ENCODE measurements around the gene DPP6.
"Not testable (repeated sequence)": the region's sequence is repeated elsewhere in the genome, so short reads cannot be mapped to it uniquely, and the experiment has no call there.

The DPP6 gene

DNA sequence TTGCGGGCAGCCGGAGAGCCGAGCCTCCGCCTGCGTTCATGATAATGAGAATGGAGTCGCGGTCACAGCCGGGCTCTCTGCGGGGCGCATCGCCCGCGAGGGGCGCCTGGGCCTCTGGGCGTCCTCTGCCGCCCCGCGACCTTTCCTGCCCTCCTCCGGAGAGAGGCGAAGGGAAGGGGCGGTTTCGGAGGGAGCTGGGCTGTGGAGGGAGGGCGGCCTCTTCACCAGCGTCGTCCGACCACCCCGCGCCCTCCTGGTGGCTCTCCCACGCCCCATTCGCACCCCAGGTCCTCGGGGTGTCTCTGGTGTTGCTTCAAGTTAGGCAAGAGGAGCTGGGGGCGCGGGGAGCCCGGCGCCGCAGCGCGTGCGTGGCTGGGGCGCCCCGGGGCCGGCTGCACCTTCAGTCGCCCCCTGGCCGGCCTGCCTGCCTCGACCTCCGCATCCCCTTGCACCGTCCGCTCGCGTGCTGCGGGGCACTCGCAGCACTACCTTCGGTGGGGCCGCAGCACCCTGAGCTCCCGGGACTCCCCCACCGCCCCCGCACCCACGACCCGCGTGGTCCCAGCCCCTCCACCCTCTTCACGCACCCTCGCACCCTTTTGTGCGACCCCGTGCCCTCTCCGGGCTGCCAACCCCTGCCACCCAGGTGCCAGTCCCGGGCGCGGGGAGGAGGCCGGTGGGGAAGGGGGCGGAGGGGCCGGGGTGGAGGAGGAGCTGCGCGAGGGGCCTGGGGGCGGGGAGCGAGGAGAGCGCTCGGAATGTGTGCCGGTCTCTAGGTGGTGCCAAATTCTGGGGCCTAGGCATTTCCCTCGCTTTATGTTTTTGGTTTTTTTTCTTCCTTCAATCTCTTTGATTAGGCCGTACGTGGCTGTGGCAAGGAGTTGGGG is at the start of gene DPP6:
TSS of gene DPP6 (plus strand) at position 756 of the 887 bp plus-strand sequence.
- not testable (repeated sequence) for DNase-seq

DNA sequence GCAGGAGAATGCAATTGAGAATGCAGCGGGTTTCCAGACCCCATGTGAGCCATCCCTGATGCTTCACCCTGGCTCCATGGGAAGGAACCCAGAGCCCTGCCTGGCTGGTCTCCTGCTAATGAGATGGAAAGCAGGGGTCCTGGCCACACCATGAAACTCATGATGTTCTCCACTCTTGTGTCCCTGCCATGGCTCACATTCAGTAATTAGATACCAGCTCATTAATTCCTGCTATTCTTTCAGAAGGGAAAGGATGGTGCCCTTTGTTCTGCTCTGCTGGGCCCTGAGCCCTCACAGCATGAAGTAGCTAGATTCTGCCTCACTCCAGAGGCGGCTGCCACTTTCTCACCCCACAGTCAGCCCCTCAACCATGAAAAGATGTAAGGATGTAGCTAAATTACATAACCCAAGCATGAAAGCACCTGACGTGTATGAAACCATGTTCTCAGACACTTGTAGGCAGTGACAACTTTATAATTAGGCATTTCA is 42.7 kb upstream of the DPP6 start:
- not testable (repeated sequence) for DNase-seq

- not testable (repeated sequence) for DNase-seq
Measured at GRCh38 chr7:154010726-154011568, 41.3 kb upstream of the DPP6 start.

DNA sequence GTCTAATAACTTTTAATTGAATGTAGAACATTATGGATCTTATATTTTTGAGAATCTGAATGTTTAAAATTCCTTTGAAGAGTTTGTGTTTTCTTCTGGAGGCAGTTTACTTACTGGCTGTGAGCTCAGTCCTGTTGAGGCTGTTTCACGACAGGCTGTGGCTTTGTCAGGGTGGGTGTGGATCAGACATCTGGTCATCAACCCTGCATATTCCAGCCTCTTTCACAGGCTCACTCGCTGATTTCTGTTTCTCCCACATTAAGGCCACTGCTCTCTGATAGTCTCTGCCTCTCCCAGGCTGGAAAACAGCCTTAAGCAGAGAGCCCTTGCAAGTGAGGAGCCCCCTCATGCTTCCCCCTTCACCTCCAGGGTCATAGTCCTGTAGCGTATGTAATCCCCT is 39.4 kb upstream of the DPP6 start:
- not testable (repeated sequence) for DNase-seq

DNA sequence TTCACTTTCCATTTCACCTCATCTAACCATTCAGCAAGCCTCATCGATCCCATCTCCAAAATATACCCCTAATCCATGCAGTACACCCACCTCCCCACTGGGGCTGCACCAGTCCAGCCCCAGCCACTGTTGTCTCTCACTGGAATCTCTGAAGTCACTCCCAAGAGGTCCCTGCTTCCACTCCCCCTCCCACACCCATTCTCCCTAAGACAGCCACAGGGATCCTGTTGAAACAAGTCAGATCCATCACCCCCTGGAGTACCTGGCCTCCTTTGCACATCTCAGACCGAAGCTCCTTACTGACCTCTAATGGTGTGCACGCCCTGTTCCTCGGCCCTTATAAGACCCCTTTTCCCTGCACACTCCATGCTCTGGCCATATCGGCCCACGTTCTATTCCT is 36.6 kb upstream of the DPP6 start:
- DNase-seq, result not testable (repeated sequence)

- not testable (repeated sequence) for DNase-seq
Measured at GRCh38 chr7:154018354-154018753, 33.8 kb upstream of the DPP6 start.

DNA sequence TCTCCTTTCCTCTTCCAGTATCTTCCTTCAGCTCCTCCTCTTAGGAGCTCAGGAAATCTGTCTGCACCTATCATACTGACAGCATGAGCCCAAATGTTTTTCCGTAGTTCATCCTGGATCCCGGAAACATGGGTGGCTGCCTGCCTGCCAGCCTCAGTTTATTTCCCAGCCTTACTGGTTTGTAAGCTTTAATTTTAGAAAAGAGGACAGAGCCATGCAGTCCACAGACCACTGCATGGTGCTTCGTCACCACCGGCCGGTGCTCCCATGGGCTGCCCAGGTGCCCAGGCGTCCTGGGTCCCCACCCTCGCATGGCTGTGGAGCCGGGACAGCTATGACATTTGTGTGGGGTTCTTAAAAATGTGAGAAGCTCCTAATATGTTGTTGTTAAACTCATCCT is 24.4 kb upstream of the DPP6 start:
- not testable (repeated sequence) for DNase-seq

DNA sequence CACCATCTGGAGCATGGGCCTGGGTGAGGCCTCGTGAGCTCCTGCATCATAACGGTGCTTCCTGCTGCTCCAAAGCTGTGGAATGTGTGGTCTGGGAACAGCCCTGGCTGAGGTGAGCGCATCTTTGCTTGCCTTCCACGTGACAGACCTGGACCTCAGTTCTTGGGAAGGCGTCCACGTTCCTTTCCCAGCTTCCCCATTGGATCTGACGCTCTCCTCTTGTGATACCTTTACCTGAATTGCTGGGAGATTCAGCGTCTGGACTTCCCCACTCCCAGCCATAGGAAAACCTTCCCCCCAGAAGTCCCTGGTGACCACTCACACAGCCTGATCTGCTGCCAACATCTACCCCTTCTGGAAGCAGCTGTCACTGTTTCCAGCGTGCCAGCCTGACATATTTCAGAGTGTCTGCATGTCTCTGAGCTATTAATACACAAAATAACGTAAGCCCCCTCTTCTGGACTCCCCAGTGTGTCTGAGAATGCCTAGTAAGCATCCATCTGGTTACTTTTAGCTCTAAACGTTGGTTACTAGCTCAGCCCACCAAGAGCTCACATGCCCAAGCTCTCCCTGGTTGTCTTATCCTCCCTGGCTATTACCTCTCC is 21.6 kb upstream of the DPP6 start:
- DNase-seq, result not testable (repeated sequence)

DNA sequence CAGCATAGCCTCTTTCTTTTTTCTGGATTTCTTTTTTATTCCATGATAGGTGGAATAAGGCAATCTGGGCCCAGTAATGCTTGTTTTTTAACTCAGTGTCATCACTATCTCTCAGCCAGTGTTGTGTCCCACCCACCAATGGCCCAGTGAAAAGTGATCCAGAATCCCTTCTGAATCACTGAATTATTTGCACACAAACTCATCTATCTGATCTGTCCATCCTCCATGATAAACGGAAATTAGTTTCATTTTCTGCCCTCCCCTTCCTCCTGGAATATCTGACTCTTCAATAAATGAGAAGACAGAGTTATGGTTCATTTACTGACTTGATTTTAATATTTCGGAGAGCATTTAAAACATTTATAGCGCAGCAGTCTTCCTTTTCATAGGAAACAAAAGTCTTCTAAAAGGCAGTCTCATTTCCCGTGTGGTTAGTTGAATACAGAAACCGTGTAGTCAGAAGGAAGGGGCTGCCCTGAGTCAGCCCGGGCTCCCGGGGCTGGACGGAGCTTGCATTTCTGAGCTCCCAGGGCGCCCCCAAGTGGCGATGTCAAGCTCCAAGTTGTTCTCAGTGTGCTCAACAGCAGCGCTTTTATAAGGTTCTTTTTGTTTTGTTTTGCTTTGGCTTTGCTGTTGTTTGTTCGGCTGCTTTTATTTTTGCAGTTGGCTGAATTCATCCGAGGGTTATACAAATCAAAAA is 12.6 kb upstream of the DPP6 start:
- not testable (repeated sequence) for DNase-seq

DNA sequence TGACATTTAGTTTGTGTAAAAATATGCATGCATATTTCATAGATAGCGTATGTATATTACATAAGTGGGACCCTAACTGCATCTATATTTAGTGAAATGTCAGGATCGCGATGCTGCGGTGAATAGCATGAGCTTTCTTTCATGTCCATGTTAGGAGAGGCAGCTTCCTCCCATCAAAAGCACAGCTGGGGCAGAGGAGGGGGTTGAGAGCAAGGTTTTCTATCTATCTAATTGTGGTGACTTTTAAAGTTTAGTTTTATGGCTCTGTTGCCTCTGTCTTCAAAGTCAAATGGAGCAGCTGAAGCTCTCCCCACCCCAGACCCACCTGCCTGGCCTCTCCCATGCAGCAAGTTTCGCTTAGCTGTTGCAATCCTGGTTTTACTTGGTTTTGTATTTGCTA is 1.8 kb upstream of the DPP6 start:
- DNase-seq, result not testable (repeated sequence)

DNA sequence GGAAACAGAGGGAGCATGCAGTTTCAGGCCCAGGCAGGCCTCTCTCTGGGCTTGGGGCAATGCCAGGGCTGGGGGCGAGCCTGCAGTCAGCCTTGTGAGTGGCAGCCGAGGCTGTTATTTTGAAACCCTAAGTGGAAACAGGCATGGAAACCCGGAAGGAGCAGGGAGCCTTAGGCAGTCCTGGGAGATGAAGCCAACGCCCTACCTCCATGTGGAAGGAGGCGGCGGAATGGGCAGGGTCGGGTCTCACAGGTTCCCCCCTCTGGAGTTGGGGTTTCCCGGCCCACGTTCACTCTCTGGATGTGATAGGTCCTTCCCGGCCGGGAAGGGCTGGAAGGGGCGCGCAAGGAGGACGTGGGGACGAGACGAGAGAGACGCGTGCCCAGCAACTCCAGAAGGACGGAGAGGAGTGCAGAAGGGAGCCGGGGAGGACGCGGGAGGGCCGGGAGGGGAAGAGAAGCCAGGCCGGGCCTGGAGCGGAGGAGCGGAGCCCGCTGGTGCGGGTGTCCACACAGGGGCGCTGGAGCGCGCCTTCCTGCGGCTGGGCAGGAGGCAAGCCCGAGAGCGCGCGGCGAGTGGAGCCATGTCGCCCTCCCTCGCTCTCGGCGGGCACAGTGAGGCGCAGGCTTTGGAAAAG is 1.1 kb upstream of the DPP6 start:
- not testable (repeated sequence) for DNase-seq

DNA sequence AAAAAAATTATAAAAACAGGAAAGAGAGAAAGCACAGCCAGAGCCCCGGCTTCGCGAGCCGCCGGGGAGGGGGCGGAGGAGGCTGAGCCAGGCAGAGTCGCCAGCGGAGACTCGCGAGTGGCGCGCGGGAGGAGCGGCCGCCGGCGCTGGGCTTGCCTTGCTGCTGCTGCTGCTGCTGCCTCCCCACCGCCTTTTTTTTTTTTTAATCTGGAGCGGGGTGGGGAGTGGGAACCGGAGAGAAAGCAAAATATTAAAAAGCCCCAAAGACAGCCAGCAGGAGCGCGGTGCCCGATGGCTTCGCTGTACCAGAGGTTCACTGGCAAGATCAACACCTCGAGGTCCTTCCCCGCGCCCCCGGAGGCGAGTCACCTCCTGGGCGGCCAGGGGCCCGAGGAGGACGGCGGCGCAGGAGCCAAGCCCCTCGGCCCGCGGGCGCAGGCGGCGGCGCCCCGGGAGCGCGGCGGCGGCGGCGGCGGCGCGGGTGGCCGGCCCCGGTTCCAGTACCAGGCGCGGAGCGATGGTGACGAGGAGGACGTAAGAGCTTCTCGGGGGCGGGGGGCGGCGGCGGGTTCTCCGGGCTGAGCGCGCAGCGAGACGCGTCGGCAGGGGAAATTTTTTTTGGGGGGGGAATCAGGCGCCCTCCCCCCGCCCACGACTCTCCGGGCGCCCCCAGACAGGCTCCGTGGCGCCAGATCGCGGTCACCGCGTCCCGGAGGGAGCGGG is 493 bp downstream of the DPP6 start:
- DNase-seq, result peak; percentile 1

DNA sequence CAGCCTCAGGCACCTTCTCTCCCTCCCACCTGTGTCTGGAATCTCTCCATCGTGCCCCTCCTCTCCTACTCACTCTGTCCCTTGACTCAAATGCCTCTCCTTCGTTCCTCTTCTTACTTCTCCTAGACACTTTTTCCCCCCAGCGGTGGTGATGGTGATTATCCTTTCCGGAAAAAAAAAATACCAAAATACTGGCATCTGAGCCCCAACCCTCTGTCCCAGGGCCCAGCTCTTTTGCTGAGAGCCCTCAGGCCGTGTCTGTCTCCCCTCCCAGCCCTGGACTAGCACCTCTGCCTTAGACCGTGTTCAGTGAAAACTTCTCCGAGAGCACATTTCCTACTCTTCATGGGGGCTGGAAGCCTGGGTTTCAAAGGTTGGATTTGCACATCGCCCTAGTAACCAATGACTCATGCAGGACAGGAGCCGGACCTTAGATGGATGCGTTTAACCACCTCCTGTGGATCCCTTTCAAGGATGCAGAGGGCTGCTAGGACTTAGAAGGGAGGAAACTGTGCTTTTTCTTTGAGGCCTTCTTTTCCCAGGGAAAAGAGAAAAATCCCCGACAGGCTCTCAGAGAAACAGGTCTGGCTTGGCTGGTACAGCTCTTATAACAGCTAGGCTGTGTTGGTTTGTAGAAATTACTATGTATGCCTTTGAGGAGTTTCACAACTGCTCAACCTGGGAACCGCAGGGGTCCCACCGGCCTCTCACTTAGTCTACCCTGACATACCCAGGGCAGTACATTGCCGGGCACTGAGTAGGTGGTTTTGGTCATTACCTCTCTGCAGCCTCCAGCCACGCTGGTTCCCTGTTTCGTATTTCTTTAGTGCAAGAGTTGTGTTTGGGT is 1.5 kb downstream of the DPP6 start:
- not testable (repeated sequence) for DNase-seq

DNA sequence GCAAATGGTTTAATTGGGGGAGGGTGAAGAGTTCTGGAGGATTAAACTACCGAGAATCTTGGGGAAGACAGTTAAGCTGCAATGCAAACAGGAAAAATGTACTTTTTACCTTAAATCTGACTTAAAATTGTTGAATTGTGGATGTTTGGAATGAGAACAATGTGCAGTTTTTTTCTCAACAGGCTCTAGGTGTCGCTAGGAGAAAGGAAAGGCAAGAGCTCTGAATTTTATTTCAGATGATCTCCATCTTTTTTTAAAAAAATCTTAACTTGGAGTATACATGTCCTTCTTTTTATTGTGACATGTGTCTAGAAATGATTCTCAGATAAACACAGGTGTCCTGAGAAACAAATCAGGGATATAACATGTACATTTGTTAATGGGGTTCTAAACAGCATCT is 2.5 kb downstream of the DPP6 start:
- DNase-seq, result not testable (repeated sequence)

- peak; percentile 71 for DNase-seq
Measured at GRCh38 chr7:154055491-154056106, 3.4 kb downstream of the DPP6 start.

- DNase-seq, result not testable (repeated sequence)
Measured at GRCh38 chr7:154058783-154059182, 6.6 kb downstream of the DPP6 start.

- not testable (repeated sequence) for DNase-seq
Measured at GRCh38 chr7:154060551-154060950, 8.4 kb downstream of the DPP6 start.

DNA sequence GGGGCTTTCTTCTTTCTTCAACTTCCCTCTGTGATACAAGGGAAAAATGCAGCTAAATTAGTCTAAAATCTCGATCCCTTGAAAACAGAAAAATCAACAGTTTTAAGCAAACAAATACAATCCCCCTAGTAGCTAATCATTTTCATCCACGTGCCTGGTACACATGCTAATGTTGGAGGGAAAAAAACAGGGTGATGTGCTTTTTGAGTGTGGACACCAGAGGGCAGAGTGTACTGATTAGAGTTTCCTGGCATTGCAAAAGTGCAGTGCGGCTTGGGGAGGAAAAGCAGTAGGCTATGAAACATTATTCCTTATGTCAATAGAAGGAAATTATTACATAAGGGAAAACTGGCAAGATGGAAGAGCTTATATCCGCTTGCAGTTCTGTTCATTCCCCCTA is 19.6 kb downstream of the DPP6 start:
- peak; percentile 47 for DNase-seq

GRCh38 chr7:154072395-154073181 is 20.4 kb downstream of the DPP6 start:
- not testable (repeated sequence) for DNase-seq
